ENCODE measurements around the gene POLR3C.
"Not testable (repeated sequence)": the region's sequence is repeated elsewhere in the genome, so short reads cannot be mapped to it uniquely, and the experiment has no call there.

Gene POLR3C, protein sequence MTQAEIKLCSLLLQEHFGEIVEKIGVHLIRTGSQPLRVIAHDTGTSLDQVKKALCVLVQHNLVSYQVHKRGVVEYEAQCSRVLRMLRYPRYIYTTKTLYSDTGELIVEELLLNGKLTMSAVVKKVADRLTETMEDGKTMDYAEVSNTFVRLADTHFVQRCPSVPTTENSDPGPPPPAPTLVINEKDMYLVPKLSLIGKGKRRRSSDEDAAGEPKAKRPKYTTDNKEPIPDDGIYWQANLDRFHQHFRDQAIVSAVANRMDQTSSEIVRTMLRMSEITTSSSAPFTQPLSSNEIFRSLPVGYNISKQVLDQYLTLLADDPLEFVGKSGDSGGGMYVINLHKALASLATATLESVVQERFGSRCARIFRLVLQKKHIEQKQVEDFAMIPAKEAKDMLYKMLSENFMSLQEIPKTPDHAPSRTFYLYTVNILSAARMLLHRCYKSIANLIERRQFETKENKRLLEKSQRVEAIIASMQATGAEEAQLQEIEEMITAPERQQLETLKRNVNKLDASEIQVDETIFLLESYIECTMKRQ

DNA sequence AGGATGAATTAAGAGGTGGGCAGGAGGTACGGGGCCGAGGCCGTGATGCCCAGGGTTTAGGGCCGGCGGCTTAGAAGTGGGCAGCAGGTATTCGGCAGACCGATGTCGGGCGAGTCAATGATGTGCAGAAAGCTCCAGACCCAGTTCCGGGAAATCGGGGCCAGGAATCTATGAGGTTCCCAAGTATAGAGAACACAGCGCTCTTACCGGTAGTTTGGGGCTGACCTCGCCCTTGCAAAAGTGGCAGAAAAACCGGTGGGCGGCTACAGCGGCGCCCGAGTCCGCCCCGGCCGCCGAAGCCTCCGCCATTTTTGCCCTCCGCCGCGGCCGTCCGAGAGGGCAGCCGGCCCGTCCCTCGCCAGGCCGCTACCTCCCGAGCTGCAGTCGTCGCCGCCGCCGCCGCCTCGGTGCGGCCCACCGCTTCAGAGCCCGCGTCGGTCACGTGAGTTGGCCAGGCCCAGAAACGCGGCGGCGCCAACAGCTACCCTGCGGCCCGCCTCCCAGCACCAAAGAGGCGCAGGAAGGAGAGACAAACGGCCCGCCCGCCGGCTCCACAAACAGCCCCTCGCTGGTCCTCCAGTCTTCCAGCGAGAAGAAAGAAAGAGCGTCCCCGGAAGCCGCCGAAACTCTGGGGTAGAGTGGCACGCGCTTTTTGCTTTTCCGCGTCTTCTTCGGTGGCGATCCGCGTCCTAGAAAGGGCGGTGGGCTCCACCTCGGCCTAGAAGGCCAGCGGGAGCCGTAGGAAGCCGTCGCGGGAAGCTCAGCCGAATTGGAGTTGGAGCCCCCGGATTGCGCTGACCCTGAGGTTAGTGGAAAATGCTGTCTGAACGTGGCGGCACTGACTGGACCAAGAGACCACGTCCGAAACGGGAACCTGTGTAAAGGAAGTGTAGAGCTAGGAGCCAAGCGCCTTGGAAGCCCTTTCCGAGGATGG lies at the start of gene POLR3C, which contains the start of gene RNF115:
Gene POLR3C, plus strand, starts transcription at position 636 of the 934 bp plus-strand sequence. CDS start 1,577 bp downstream, outside the sequence.
Gene RNF115, minus strand, starts transcription at position 531 of the 934 bp plus-strand sequence. Its CDS starts 222 bp downstream, at position 309.
- peak; percentile 68 for DNase-seq (ENCODE audit: low spot score)

DNA sequence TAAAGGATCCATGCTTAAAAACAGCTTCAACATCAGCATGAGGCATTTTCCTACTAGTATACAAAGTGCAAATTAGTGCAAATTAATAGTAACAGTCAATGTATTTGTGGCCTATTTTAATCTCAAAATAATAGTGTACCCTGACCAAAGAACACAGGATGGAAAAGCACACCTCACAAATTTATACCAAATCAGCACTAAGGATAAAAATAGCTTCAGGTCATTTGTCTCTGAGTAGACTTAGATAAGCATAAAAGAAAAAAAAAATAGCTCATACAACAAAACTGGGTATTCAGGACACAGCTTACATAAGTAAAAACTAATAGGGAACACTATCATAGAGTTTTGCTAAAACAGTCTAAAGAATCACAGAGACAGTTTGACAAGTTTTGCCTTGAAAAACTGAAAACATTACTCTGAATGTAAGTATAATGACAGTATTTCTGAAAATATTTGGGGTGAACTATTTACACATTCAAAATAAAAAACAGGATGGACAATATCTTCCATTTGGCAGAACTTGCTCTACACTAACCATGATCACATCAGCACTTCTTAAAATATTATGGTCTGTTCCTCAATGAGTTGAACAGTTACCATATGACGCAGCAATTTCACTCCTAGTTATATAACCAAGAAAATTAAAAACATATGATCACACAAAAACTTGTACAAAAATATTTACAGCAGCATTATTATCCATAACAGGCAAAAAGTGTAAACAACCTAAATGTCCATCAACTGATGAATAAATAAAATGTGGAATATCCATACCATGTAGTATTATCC lies 46.4 kb upstream of the POLR3C start:
- no peak for DNase-seq (ENCODE audit: low spot score)

DNA sequence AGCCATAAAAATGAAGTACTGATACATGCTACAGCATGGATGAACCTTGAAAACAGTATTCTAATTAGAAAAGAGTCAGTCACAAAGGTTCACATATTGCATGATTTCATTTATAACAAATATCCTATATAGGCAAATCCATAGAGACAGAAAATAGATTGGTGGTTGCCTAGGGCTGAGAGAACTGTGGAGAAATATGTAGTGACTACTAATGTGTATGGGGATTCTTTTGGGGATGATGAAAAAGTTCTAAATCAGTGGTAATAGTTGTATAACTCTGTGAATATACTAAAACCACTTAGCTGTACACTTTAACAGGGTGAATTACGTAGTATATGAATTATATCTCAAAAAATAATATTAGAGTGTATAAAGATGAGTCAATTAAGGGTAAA lies 45.9 kb upstream of the POLR3C start:
- DNase-seq (ENCODE audit: low spot score): no peak

DNA sequence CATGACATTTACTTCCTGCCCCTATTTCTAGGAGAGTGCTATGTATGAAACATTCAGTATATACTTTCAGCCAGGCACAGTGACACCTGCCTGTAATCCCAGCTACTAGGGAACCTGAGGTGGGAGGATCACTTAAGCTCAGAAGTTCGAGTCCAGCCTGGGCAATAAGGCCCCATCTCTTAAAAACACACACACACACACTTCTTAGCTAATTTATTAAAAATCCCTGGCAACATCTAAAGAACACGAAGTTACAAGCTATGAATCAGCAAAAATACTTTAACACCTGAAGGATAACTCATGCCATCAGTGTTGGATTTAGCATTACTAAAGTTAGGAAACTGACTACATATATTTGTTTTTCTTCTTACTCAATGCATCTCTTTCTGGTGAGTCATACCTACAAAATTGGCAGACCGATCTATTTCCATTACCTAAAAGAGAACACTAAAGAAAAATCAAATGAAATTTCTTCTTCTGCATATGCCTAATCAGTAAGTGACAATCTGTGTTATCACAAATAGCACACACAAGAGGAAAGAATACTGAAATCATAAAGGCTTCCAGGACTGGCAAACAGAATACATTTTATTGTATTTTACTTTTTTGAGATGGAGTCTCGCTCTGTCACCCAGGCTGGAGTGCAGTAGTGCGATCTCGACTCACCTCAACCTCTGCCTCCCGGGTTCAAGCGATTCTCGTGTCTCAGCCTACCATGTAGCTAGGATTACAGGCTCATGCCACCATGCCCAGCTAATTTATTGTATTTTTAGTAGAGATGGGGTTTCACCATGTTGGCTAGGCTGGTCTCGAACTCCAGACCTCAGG lies 41.5 kb upstream of the POLR3C start:
- peak; percentile 53 for DNase-seq (ENCODE audit: low spot score)

DNA sequence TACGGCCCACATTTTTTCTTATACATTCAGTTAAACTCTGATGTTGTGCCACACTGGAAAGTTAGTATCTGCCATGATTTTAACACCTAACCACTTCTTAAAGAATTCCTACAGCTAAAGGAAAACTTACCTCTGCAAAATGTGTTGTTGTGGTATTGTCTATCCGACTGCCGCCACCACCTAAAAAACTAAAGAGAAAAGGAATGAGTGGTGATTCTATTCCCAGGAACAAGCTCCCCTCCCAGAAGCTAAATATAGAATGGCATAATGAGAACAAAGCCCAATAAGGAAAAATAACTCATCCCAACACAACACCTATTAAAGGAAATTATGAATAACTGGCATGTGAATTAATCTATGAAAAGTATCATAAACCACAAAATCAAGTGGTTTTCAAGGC lies 39.6 kb upstream of the POLR3C start:
- DNase-seq (ENCODE audit: low spot score): no peak

DNA sequence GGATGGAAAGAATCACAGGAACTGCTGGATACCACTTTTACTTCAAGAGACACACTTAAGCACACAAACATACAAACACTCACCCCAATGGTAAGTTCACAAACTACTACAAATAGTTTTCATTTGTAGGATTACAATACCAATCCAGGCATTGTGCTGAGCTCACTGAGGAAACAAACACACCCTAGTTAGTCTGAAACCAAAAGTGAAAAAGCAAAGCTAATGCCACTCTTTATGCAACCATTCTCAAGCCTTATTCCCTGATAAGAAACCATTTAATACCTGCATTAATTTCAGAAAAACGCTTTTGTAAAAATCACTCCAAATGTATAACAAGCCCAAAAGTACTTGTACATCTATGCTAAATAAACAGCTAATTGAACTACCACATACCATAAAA lies 38.5 kb upstream of the POLR3C start:
- DNase-seq (ENCODE audit: low spot score): peak; percentile 14

DNA sequence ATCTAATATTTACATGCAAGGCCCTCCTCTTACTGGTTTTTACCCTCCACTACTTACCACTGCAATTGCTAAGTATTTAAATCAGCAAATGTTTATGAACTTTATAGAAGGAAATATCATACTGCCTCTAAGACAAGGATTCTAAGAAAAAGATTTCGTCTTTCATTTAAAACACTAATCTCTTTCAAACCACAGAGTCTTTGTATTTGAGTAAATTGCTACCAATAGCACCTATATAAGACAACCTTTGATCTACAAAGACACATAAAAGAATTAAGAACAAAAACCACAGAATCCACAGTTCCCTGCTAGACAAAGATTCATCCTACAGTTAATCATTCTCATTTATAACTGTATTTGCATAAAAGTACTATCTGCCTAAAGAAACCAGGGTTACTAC lies 37.7 kb upstream of the POLR3C start:
- no peak for DNase-seq (ENCODE audit: low spot score)

DNA sequence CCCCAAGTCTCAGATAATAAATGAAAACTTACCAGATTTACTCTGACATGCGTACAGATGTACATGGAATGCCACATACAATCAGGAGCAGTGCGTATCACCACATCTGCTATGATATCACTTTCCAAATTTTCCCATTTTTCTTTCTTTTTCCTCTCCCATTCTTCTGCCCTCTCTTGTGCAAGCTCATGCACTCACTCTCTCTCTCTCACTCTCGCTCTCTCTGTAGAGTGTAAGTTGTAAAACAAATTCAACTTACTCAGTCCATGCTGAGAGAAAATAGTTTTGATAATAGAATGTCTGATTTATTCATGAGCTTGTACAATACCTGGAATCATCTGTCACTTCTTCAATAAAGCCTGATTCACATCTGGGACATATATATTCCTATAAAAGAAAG lies 35.4 kb upstream of the POLR3C start:
- no peak for DNase-seq (ENCODE audit: low spot score)

DNA sequence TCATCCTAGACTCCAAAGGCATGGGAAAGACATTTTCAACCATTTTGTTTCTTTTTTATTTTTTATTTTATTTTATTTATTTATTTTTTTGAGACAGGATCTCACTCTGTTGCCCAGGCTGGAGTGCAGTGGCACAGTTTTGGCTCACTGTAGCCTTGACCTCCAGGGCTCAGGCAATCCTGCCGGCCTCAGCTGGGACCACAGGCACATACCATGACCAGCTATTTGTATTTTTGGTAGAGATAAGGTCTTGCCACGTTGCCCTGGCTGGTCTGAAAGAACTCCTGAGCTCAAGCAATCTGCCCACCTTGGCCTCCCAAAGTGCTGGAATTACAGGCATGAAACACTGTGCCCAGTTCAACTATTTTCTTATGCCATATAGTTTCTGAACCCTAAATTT lies 32.1 kb upstream of the POLR3C start:
- DNase-seq (ENCODE audit: low spot score): not testable (repeated sequence)

DNA sequence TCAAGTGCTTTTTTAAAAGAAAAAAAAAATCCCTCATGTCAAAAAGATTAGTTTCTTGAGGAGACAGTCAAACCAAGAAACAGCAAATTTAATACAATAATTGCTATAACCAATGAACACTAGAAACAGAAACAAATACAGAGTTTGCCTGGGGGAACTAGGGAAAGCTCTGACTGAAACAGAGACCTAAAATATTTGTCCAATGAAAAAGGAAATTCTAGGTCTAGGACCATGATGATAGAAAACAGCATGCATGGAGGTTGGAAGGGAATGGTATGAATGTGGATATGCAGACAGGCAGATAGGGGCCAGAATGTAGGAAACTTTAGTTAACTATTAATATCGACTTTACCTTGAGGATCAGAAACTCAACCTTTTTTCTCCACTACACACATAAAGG lies 31.5 kb upstream of the POLR3C start:
- DNase-seq (ENCODE audit: low spot score): no peak

DNA sequence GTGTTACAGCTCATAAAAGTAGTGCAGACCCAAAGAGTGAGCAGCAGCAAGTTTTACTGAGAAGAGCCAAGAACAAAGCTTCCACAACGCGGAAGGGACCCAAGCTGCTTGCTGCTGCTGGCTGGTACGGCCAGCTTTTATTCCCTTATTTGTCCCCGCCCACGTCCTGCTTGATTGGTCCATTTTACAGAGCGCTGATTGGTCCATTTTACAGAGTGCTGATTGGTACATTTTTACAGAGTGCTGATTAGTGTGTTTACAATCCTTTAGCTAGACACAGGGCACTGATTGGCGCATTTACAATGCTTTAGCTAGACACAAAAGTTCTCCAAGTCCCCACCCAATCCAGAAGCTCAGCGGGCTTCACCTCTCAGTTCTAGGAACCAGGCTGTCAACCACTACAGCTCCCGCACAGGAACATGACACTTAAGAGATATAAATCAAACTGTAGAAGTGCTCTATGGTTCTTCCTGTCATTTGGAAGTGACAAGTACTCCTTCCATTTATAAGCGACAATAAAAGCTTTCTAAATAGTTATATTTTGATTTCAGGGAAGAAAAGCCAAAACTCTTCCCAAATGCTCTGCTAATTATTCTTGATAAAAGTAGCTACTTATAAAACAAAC lies 28.6 kb upstream of the POLR3C start:
- no peak for DNase-seq (ENCODE audit: low spot score)

DNA sequence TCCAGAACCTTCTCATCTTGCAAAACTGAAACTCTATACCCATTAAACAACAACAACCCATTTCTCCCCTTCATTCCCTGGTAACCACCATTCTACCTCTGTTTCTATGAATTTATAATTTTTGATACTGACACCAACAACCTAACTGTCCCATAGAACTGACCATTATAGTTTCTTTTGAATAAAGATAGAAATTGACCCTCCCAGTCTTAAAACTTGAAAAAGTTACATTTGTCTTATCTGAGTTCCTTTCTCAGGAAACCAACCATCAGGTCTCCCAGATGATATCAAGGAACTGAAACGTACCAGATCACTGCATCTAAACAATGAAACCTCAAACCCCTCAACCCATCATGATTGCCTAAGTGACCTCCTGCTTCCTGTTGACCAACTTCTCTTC lies 27.2 kb upstream of the POLR3C start:
- DNase-seq (ENCODE audit: low spot score): no peak

DNA sequence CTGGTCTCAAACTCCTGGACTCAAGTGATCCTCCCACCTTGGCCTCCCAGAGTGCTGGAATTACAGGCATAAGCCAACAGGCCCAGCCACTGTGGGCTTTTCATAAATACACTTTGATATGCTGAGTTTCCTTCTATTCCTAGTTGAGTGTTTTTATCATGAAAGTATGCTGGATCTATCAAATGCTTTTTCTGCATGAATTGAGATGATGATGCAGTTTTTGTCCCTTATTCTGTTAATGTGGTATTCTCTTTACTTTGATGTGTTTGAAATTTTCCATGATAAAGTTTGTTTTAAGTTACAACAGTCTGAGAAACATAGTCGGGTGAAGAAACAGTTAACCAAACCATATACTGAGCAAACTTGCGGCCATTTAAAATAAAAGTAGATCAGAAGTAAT lies 24.2 kb upstream of the POLR3C start:
- no peak for DNase-seq (ENCODE audit: low spot score)

DNA sequence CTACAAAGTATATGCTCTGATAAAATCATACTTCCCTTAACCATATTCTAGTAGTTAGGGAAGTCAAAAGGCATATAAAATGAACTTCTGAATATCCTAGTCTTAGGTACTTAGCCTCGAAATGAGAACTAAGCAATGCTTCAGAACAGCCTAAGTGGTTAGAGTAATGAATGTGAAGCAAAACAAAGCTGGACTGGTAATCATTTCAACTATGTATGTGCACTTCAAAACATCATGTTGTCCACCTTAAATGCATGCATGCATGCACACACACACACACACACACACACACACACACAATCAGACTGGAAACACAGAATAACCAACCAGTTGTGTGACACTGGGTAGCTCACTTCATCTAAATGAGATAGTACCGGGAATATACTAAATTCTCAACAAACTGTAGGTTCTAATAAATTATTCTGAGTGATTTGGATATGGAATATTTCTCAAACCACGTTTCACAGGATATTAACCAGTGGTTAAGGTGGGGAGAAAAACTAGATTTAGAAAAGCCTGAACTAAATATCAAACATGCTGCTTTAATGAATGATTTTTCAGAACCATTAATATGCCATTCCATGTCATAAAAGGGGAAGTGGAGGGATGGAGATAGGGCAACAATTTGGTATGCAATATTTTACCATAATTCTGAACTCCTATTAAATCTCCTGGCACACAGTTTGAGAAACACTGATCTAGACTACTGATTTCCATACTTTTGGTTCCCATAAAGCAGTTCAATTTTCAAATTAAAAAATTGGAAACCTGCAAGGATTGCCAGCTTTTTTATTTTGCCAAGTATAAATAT lies 19.6 kb upstream of the POLR3C start:
- no peak for DNase-seq (ENCODE audit: low spot score)

DNA sequence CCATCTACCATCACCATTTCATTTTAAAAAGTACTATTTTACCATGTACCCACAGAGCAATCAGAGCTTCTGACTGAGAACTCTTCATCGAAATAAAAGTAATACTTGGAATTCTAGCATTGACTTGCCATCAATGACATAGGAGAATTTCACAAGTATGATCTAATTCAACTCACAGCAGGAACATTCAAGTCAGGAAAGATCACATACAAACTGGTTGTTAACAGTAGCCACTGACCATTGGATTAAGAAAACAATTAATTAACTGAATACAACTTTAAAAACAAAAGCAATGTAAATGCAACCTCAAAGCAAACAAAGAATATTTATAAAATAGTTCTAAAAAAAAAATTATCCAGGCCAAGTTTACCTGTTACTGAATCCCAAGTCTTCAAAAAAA lies 18.9 kb upstream of the POLR3C start:
- no peak for DNase-seq (ENCODE audit: low spot score)

DNA sequence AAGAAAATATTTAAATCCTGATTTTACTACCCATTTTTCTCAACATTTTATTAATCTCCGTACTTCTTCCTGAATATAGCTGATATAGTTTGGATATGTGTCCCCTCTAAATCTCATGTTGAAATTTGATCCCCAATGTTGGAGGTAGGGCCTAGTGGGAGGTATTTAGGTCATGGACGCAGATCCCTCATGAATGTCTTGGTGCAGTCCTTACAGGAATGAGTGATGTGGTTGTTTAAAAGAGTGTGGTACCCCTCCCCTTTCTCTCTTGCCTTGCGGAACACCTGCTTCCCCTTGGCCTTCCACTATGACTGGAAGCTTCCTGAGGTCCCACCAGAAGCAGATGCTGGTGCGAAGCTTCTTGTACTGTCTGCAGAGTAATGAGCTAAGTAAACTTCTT lies 17.6 kb upstream of the POLR3C start:
- DNase-seq (ENCODE audit: low spot score): no peak

DNA sequence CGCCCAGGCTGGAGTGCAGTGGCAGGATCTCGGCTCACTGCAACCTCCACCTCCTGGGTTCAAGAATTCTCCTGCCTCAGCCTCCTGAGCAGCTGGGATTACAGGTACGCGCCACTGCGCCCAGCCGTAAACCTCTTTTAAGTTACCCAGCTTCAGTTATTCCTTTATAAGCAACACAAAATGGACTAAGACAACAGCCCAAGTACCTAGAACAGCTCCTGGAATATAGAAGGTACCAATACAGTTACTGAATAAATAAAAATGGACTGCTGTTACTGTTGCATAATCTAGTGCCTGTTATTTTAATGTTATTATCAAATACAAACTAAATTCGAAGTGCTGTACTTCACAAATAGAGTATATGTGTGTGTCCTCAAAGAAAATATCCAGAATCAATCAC lies 17.2 kb upstream of the POLR3C start:
- no peak for DNase-seq (ENCODE audit: low spot score)

DNA sequence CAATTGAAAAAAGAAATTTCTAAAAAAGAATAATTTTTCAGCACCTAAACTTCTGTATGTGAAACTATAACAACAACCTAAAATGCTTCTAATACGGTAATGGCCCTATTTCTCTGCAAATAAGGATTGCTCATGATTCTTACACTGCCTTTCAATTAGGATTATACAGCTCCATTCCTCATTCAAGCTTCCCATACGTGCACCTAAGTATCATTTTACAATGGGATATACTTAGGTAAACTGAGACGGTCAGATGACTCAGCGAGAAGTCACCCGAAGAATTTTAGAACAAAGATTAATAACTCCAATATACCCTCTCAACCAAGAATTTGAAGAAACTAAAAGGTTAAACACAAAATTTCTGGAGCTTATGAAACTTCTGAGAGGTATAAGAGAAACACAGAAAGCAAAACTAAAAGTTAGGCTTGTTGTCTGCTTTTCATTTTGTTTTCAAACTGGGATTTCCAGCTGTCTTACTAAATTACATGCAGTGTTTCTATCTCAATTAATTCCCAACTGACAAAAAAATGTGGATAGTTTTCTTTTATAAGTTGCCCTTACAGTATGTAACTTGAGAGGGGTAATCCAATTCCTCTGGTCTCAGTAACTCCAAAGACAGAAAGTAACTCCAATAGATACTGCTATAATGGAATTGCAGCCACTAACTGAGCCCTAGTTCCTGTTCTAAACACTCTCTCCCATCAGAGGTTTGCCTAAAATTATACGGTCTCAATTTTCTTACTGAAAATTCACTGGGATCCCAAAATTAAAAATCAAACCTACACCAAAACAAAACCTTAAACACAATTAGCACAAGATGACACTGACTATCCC lies 10.8 kb upstream of the POLR3C start:
- DNase-seq (ENCODE audit: low spot score): not testable (repeated sequence)

DNA sequence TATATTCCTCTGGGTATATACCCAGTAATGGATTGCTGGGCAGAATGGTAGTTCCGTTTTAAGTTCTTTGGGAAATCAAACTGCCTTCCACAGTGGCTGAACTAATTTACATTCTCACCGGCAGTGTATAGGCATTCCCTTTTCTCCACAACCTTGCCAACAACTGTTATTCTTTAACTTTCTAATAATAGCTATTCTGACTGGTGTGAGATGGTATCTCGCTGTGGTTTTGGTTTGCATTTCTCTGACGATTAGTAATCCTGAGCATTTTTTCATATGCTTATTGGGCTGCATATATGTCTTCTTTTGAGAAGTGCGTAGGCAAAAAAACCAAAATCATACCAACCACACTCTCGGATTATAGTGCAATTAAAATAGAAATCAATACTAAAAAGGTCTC lies 5.9 kb upstream of the POLR3C start:
- not testable (repeated sequence) for DNase-seq (ENCODE audit: low spot score)
